Measurements from ENCODE around the gene FCN1. TPM values are rescaled to one million over a fixed set of nuclear protein-coding genes. Genes with fewer than 3 reads are reported as not detected.

Gene FCN1
- not detected for total RNA-seq

- no peak for TF ChIP-seq CTCF (IDR thresholded peaks at IDR 0.05)
- Mint-ChIP-seq H3K4me3 (no peak within 1 kb of the TSS), H3K27ac (no peak within 1 kb of the TSS), H3K36me3 (ENCODE audit: low read depth) (no peaks in the 10 kb centered on the region), H3K27me3 (peaks cover 2% of the 10 kb centered on the region), H3K4me1 (ENCODE audit: low read depth) (no peaks in the 10 kb centered on the region), H3K9me3 (peaks cover 4% of the 10 kb centered on the region)
- CTCF ChIA-PET: no interaction called here
- POLR2A ChIA-PET: no interaction called here
- ATAC-seq: no peak
- DNase-seq: no peak
- intact Hi-C loops (cut with micrococcal nuclease): no loop called here
Observed at GRCh38 chr9:134917431-134918373, at the start of gene FCN1. FCN1 (minus strand) TSS chr9:134917912; CDS start chr9:134917871, 41 bp downstream.

GRCh38 chr9:134966697-134967546 is 49.2 kb upstream of the FCN1 start:
- Mint-ChIP-seq H3K4me3 (no peak overlapping the region), H3K27ac (no peak overlapping the region), H3K27me3 (peaks cover 8% of the 10 kb centered on the region), H3K36me3 (ENCODE audit: low read depth) (no peaks in the 10 kb centered on the region), H3K4me1 (ENCODE audit: low read depth) (no peaks in the 10 kb centered on the region), H3K9me3 (no peaks in the 10 kb centered on the region)
- ChIA-PET POLR2A (no interaction called here), CTCF (no interaction called here)
- no peak for TF ChIP-seq CTCF (IDR thresholded peaks at IDR 0.05)
- DNase-seq (no peak), ATAC-seq (no peak)
- intact Hi-C loops (cut with micrococcal nuclease): no loop called here

- H3K27me3 Mint-ChIP-seq: peaks cover 8% of the 10 kb centered on the region
- ATAC-seq (no peak), DNase-seq (no peak)
- no peak overlapping the region for H3K4me3 Mint-ChIP-seq
- TF ChIP-seq CTCF (IDR thresholded peaks at IDR 0.05): no peak
- H3K4me1 Mint-ChIP-seq (ENCODE audit: low read depth): no peaks in the 10 kb centered on the region
- no peaks in the 10 kb centered on the region for H3K9me3 Mint-ChIP-seq
- intact Hi-C loops (cut with micrococcal nuclease): no loop called here
- no peaks in the 10 kb centered on the region for H3K36me3 Mint-ChIP-seq (ENCODE audit: low read depth)
- H3K27ac Mint-ChIP-seq: no peak overlapping the region
- ChIA-PET POLR2A (no interaction called here), CTCF (no interaction called here)
Observed at GRCh38 chr9:134966270-134966669, 48.6 kb upstream of the FCN1 start.

- POLR2A ChIA-PET: no interaction called here
- no peaks in the 10 kb centered on the region for H3K36me3 Mint-ChIP-seq (ENCODE audit: low read depth)
- H3K4me3 Mint-ChIP-seq: no peak overlapping the region
- ATAC-seq: no peak
- no peak for TF ChIP-seq CTCF (IDR thresholded peaks at IDR 0.05)
- intact Hi-C loops (cut with micrococcal nuclease): no loop called here
- DNase-seq: no peak
- H3K27me3 Mint-ChIP-seq: peaks cover 8% of the 10 kb centered on the region
- no peak overlapping the region for H3K27ac Mint-ChIP-seq
- no peaks in the 10 kb centered on the region for H3K9me3 Mint-ChIP-seq
- H3K4me1 Mint-ChIP-seq (ENCODE audit: low read depth): no peaks in the 10 kb centered on the region
- CTCF ChIA-PET: no interaction called here
Observed at GRCh38 chr9:134965851-134966250, 48.1 kb upstream of the FCN1 start.

- CTCF ChIA-PET: no interaction called here
- H3K4me3 Mint-ChIP-seq: no peak overlapping the region
- TF ChIP-seq CTCF (IDR thresholded peaks at IDR 0.05): no peak
- DNase-seq: no peak
- H3K9me3 Mint-ChIP-seq: no peaks in the 10 kb centered on the region
- peaks cover 8% of the 10 kb centered on the region for H3K27me3 Mint-ChIP-seq
- no peak overlapping the region for H3K27ac Mint-ChIP-seq
- no peaks in the 10 kb centered on the region for H3K4me1 Mint-ChIP-seq (ENCODE audit: low read depth)
- intact Hi-C loops (cut with micrococcal nuclease): no loop called here
- H3K36me3 Mint-ChIP-seq (ENCODE audit: low read depth): no peaks in the 10 kb centered on the region
- POLR2A ChIA-PET: no interaction called here
- no peak for ATAC-seq
Observed at GRCh38 chr9:134965411-134965810, 47.7 kb upstream of the FCN1 start.

All from activated CD8-positive, alpha-beta T cell treated with anti-CD3 and anti-CD28 coated beads for 36 hours (primary cell).